SH-SY5Y (cell line): ENCODE measurements around the gene FOXE1.

Source experiments
- GATA2 ChIP-seq: IDR thresholded peaks from 2 replicates; pipeline ENCODE4 v1.6.1; 2011; ENCODE audit warnings: mild to moderate bottlenecking, low read depth, low read length
- GATA3 ChIP-seq: IDR thresholded peaks from 2 replicates; pipeline ENCODE4 v1.6.1; 2011; ENCODE audit warnings: low read depth, mild to moderate bottlenecking, low read length, moderate library complexity

- no peak for TF ChIP-seq GATA3
- no peak for TF ChIP-seq GATA2
Measured at GRCh38 chr9:97842960-97843359, 10.1 kb upstream of the FOXE1 start.
